GM21786 (cell line): ENCODE results near the gene SLC12A7.
"Not testable (repeated sequence)": the region's sequence is repeated elsewhere in the genome, so short reads cannot be mapped to it uniquely, and the experiment has no call there.

Experiments used
- ATAC-seq: cut with Tn5 transposase; IDR thresholded peaks from one replicate; pipeline ENCODE4 v1.9.1; 2021; ENCODE audit not compliant: unreplicated experiment

Gene SLC12A7

DNA sequence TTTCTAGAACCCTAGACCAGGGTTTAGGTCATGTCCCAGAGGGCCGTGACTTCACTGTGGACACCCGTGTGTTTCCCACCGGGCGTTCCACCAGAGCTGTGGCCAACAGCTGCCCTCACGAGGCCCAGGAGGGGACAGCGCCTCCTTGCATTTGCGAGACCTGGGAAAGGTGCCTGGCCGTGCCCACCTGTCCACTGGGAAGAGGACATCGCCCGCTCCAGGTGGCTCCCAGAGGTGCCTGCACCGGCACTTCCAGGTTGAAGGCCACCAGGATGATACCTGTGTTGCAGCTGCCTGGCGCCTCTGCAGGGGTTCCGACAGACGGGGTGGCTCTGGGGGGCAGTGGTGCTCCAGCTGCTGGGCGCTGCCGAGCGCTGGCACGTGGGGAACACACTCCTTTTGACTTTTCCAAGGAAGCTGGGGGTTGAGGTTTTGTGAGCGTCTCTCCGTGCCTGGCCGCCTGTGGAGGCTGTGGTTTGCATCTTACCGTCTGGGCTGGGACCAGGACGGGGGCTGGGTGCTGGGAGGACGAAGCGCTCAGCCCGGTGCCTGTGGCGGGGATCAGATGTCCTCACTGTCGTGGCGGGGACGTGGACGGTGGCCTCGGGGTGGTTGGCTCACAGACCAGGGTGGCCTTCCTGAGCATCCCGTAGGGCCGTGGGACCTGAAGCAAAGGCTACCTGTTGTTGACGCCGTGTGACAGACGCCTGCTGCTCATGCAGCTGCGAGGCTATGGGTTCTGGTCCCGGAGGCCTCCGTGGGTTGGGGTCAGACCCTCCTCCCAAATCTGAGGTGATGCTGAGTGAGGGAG is 84.0 kb downstream of the SLC12A7 start:
- ATAC-seq = no peak

DNA sequence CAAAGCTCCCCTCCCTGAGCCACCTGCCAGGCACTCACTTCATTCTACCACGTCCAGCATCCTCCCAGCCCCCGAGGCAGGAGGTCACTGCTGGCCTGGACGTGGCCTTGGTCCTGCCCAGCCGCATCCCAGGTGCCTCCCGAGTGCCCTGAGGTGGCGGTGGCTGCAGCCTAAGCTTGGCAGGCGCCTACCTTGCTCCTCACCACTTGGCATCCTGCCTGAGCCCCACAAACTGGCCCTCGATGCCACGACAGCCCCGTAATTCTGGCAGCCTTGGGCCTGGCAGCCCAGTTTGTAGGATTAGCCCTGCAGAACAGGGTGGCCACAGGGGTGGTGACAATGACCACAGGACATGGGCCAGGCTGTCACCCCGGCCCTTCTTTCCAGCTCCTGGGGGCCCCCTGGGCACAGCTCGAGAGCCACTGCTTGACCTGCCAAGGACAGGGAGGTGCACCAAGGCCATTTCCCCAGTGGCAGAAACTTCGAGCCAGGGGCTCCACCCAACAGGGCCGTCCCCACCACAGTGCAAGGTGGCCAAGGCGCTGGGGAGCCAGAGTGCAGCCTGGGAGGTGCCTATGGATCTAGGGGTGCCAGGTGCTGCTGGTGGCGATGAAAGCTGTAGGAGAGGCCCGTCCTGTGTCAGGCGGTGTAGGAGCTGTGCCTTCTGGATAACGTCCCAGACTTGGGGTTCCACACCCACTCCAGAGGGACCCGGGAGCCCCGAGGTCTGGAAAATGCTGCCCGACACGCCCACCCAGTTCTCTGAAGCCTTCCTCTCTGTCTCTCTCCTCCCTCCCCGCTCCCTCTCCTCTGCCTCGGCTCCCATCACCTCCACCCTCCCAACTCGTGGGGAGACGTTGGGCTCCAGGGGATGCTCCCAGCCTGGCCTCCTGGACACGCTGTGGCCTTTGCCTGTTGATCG is 84.9 kb downstream of the SLC12A7 start:
- no peak for ATAC-seq

DNA sequence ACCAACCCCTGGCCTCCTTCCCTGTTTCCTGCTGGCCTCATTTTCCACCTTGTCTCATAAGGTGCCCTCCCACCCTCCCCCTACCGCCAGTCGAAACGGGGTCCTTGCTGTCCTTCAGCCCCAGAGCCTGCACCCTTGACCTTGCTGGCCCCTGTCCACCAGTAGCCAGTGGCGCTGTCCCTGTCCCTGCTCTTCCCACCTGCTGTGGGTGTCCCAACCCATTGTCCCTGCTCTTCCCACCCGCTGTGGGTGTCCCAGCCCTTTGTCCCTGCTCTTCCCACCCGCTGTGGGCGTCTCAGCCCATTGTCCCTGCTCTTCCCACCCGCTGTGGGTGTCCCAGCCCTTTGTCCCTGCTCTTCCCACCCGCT is 89.9 kb downstream of the SLC12A7 start:
- ATAC-seq = not testable (repeated sequence)

DNA sequence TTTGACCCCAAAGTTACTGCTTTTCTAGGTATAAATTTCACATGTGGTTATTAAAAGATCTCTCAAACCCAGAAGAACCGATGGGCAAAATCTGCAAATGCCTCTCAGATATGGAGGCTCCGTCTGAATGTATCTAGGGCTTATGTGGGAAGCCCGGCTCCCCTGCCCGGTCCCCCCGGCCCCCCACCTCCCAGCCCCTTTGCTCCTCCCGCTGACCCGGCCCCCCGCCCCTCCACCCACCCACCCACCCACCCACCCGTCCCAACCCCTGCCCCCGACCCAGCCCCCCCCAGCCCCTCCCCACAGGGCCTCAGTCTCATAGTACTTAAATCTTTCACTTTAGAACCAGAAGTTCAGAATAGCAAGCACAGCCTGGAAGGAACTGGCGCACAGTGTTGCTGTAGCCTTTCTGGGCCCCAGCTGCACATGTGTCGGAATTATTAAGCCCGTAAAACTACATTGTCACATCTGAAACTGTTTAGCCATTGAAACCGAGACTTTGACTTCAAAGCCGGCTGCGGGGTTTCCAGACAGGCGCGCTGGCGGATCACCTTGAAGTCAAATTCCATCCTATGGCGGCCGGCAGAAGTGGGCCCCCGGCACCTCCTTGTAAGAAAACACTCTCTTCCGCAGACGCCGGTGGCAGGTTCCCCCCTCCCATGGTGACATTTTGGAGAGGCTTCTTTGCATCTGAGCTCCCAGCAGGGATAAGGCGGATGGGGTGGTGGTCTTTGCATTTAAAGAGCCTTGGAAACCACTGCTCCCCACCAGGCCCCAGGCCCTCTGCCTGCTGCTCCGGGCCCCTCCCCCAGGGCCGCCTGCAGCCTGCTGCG is 90.5 kb downstream of the SLC12A7 start:
- ATAC-seq = no peak

DNA sequence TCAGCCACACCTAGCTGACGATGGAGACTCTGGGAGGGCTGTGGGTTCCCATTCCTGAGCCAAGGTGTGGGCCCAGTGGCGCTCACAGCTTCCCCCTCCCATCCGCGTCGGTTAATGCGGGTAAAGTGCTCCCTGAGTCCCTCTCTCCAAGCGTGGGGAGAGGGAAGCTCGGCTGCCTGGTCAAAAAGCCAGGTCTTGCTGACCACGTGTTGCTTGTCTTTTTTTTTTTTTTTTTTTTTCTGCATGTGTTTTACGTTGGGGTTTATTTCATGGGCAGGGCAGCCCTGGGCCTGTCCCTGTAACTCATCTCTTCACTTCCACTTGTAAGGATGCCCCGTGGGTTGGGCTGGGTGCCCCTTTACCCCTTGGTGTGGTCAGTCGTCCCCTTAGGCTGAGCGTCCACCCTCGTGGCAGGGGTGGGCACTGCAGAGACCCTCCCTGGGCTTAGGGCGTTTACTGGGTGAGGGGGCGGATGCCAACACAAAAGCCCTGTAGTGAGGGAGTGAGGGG is 91.4 kb downstream of the SLC12A7 start:
- no peak for ATAC-seq

DNA sequence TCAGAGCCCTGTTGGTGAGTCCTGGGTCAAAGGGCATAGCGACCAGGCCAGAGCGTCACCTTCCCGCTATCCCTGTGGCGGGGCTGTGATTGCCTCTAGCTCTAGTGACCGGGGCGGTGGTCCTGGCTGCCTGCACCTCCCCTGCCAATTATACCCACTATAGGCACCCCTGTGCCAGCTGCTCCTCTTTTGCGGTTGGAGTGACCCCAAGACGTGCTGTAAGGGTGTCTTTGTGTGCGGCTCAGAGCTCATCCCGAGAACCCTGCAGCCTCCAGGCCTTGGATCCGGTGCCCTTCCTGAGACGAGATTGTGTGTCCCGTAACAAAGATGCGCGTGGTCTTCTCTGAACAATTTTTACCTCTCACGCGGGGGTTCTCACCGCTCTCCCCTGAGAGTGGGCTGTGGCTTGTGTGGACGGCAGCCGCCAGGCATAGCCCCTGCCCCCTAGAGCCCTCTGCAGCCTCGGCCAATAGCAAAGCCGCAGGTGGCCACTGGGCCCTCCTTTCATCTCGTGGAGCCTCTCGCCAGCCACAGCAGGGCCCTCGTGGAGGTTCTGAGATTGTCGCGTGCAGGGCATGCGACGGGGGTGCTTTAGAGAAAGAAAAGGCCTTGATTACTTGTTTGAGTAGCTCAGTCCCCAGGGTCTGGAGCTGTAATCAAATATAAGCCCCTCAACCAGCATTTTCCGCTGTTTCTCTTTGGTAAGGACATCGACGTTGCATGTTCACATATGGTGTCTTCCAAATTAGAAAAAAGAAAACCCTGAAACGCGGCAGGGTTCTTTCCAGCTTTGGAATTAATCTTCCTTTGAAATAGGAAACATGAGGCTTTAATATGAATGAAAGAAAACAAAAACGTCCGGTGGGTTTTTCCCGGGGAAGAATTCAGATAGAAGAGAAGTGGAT is 92.6 kb downstream of the SLC12A7 start:
- no peak for ATAC-seq

DNA sequence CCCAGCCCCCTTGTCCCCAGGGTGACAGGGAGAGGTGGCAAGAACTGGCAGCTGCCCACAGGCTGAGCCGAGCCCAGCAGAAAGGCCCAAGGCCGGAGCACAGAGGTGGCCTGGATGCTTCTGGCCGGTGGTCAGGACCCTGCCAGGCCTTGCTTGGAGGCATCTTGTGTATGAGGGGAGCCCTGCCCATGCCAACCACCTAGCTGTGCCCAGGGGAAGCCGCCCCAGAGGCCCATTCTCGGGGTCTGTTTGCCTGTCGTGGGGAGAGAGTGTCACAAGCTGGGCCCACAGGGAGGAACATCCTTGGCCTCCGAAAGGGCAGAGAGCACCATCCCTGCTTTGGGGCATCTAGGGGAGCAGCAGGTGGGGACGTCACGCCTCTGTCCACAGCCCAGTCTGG is 93.3 kb downstream of the SLC12A7 start:
- ATAC-seq = no peak

DNA sequence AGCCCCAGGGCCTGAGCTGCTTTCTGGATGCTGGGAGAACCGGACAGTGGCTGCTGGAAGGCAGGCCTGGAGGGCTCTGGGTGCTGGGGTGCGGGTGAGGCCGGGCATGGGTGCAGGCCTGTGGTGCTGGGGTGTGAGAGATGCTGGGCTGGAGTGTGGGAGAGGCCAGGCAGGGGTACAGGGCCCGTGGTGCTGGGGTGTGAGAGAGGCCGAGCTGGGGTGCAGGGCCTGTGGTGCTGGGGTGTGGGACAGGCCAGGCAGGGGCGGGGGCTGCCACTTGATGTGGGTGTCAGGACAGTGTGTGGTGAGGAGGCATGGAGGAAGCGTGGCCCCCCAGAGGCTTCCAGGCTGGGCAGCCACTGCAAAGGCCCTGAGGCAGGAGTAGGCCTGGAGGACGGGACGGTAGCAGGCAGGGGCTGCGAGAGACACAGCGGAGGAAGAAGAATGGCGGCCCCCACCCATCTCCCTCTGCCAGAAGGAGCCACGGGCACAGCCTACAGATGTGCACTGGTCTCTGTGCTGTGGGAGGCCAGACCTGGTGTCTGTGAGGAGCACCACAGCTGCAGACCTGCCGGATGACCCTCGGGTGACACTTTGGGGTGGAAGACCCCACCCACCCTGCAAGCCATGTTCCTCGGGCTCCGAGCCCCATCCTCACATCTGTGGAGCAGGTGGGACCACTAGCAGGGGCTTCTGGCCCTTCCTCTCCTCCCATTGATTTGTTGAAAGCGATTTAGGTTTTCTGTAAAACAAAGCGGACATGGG is 94.0 kb downstream of the SLC12A7 start:
- no peak for ATAC-seq

DNA sequence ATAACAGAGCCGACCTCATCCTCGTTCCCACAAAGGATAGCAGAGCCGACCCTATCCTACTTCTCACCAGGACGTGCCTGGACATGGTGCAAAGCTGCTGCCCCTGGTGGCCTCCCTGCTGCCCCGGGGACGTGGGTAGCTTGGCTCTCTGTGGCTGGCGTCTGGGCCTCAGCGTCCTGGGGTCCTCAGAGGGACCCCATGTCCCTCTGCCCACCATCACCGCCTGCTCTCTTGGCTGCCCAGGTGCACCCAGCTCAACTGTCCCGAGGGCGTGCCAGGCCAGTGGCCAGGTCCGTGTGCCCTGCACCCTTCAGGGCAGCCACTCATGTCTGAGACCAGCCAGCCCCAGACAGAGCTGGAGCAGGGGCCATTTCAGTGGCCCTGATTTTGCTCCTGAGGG is 94.8 kb downstream of the SLC12A7 start:
- ATAC-seq = no peak

DNA sequence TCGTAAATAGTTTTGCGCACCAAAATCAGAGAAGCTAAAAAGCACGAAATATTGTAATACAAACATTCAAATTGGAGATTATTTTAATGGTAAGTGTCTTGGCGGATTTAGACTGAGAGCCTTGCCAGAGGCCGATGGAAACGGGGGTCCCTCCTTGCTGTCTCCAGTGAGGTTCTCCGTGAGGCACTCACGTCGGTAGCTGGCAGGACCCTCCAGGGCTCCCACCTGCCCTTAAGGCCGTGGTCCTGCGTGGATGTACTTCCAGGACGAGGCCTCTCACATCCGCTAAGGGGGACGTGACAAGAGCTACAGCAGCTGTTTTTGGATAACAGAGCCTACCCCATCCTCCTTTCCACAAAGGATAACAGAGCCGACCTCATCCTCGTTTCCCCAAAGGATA is 95.4 kb downstream of the SLC12A7 start:
- no peak for ATAC-seq

DNA sequence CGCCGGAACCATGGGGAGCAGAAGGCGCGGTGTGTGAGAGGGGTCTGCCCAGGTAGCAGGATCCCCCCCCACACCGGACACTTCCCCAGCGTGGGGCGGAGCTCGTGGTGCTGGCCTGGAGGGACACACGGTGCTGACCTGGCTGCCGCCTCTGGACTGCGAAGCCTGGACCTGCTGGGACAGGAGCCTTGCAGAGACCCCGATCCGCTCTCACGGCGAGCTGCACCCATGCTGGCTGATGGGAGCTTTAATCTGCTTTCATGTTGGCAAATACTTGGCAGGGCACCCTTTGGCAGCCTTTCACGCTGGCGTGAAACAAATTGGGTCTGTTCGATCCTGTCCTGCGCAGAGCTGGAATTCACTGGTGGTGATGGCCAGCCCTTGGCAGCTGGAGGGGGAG is 95.8 kb downstream of the SLC12A7 start:
- no peak for ATAC-seq

DNA sequence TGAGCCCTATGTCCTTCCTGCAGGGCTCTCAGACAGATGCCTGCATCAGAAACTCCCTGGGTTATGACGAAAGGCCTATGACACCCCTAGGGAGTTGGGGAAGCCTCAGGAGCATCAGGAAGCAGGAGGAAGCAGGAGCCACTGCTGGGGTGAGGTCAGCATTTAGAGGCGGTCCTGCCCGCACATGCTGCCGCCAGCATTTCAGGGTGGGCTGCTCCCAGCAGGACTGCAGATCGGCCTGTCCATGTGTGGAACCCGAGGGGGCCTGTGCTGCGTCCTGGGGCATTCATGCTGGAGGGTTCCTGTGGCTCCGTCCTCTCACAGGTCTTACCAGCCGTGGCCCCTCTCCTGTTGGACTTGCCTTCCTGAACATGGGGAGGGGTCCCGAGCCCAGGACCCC is 96.4 kb downstream of the SLC12A7 start:
- ATAC-seq = no peak

DNA sequence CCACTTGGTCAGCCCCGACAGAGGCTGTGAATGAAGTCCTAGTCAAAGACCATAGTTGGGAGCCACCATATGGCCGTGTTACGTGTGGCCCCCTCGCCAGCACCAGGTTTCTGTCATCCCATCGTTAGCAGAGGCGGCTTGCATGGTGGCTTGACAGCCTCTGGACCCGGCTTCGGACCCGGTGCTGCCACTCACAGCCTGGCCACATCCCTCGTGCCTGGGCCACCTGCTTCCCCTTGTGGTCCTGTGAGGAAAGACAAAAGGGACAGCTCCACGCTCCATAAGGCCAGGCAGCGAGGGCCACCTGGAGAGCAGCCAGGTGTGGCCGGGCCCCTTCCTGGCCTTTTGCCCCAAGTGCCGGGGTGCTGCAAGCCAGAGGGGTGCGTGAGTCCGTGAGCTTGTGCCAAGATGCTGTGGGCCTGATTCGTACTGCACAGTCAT is 97.1 kb downstream of the SLC12A7 start:
- no peak for ATAC-seq

DNA sequence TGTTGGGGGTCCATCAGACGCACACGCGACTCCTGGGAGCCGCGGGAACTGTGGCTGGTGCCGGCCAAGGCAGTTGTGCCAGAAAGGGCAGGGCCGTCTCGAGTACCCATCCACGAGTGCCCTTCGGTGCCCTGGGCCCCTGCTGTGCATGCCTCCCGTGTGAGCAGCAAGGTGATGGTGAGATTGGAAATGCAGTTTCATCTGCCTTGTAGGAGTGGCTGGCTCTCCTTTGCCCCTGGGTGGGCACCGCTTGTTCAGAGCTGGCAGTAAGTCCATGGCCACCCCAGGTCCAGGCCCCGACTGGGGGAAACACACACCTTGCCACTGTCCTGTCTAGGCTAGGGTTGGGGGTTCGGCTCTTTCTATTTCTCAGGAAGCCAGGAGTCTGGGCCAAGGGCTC is 97.5 kb downstream of the SLC12A7 start:
- ATAC-seq = no peak

DNA sequence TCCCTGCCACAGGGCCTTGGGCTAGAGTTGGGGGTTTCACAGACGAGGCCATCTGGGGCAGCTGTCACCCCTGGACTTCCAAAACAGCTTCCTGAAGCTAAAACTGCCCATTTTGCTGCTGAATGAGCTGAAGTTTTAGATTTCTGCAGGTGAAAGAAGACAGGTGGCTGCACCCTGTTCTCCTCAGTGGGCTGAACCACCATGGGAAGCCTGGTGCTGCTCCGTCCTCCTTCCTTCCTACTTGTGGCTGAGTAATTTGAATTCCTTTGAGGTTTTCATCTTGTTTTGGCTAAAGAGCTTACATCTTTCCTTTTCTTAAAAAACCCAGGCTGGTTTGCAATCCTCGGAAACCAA is 97.9 kb downstream of the SLC12A7 start:
- ATAC-seq = no peak

DNA sequence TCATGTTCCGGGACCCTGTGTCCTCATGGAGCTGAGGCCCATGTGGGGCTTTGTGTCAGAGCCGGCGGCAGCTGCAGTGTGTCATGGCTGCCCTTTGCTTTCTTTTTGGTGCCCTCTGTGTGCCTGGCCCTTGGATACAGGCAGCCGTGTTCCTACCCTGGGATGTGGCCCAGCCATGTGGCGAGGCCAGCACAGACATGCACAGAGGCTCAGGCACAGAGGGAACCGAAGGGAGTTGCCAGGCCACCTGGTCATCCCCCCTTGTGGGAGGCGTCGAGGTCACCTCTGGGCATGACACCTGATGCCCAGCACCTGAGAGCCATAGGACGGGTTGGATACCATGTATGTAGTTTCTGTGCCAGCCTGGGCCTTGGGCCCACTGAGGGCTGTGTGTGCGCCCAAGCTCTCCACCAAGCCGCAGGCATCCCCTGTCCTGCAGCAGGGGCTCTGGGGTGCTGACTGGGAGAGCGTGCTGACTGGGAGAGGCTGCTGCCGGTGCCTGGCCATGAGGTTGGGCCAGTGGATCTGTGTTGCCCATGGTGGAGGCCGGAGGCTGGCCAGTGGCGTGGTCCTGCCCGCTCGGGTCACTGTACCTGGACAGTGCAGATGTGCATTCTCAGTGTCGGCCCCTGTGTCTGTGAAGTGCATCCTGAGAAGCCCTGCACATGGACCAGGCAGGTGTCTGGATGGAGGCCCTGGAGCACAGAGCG is 98.5 kb downstream of the SLC12A7 start:
- ATAC-seq = no peak

DNA sequence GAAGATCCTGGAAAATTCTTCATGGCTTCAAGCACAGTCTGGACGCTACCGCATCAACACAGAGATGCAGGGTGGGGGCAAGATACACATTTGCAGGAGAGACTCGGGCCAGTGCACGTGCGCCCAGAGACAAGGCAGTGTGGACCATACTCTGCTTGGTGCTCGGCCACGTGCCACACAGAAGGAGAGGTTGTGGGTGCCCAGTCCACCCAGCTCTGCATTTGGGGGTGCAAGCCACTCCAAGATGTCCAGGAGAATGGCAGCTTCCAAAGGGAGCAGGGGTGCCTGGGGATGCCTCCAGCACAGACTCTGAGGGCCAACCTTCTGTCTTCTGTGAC is 99.0 kb downstream of the SLC12A7 start:
- ATAC-seq = no peak

DNA sequence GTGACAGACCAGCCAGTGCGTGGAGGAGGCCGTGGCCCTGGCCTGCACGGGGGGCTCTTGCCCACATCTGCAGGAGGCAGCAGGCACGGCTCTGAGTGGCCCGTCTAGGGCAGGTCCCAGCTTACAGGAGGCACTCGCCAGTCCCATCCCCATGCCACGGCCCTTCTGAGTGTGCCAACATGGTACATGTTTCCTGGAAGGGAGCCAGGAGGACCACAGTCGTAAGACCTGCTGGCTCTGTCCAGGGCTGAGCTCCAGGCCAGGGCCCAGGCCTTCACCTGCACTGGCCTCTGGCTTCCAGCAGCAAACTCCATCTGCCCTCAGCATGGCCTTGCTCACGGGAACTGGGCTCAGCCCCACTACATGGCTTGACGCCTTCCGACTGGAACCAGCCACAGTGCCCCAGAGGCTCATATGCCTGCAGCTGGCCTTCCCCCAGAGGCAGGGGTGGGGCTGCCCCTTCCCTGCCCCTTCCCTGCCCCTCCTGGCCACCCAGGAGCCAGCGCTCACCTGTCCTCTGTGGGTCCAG is 99.5 kb downstream of the SLC12A7 start:
- no peak for ATAC-seq
